Lower leg skin (tissue), 4 donors: Measurements from ENCODE around the gene SPOCD1. TPM values are rescaled to one million over a fixed set of nuclear protein-coding genes. Genes with fewer than 3 reads are reported as not detected.

Experiments
- DNase-seq, 2 donors: peaks; one replicate each; pipeline ENCODE4 v3.0.0-alpha.2; 2019; ENCODE audit warnings: low spot score in 2 of 2
- H3K4me3 ChIP-seq: fragments of 200-600 bp; sonication (generic); 2 replicates; pipeline ENCODE4 v1.5.1; 2017; ENCODE audit warnings: mild to moderate bottlenecking, low read depth; ENCODE audit not compliant: poor library complexity, severe bottlenecking
- POLR2A ChIP-seq, 2 donors: fragments of 450-650 bp; IDR thresholded peaks; one replicate each; pipeline ENCODE4 v1.6.1; 2016 to 2017; ENCODE audit warnings: antibody characterized with exemption in 2 of 2, mild to moderate bottlenecking in 1 of 2, moderate library complexity in 1 of 2
- WGBS, 2 donors: methylation state at CpG; one replicate each; pipeline ENCODE4 v1.1.5; 2018; 5-methylcytosine and 5-hydroxymethylcytosine counted together
- intact Hi-C: fragments of 100-400 bp; cut with DNase I; formaldehyde crosslinking; loops from one replicate; pipeline ENCODE4 v1.15.0; 2023; ENCODE audit warnings: low total_unique reads
- total RNA-seq, 4 donors: library from RNA; depleted of rRNA; stranded (reverse); fragments of >200 nt; gene quantifications; one replicate each; pipeline ENCODE4 v1.1.0, GENCODE V29; 2016
- TF ChIP-seq, protein P1 (sequence below), 3 donors: fragments of 450-650 bp; IDR thresholded peaks; one replicate each; pipeline ENCODE4 v1.5.1; 2016; ENCODE audit warnings: antibody characterized with exemption in 3 of 3, mild to moderate bottlenecking in 3 of 3, moderate library complexity in 2 of 3

Gene SPOCD1
- total RNA-seq, 4 donors from 2014 or later, result 0.13 to 0.51 TPM; not detected in 2

DNA sequence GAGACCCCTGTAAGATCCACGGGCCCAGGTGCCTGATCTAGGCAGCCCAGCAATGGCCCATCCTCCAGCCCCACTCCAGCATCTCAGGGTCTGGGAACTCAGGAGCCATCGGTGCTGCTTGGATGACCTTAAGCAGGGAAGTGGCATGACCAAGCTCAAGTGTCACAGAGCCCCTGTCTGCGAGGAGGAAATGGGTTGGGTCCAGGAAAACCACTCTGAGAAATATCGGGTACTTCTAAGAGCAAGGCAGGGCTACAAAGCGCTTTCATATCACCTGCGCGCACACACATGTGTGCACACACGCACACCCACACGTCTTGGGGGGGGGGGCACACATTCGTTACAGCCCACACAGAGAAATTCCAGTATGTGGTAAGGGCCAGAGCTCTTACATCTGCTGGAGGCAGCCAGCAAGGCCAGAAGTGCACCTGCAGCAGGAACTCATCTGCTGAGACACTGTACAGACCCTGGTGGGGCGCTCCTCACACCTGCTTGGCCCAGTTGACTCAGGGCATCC lies 32.6 kb upstream of the SPOCD1 start:
- 73 to 74% methylated on average over 11 of the region's 11 CpGs for WGBS, 2 donors
- intact Hi-C loops, result no loop called here
- TF ChIP-seq POLR2A (IDR thresholded peaks at IDR 0.05), result no peak
- TF ChIP-seq, protein P1, sequence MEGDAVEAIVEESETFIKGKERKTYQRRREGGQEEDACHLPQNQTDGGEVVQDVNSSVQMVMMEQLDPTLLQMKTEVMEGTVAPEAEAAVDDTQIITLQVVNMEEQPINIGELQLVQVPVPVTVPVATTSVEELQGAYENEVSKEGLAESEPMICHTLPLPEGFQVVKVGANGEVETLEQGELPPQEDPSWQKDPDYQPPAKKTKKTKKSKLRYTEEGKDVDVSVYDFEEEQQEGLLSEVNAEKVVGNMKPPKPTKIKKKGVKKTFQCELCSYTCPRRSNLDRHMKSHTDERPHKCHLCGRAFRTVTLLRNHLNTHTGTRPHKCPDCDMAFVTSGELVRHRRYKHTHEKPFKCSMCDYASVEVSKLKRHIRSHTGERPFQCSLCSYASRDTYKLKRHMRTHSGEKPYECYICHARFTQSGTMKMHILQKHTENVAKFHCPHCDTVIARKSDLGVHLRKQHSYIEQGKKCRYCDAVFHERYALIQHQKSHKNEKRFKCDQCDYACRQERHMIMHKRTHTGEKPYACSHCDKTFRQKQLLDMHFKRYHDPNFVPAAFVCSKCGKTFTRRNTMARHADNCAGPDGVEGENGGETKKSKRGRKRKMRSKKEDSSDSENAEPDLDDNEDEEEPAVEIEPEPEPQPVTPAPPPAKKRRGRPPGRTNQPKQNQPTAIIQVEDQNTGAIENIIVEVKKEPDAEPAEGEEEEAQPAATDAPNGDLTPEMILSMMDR (IDR thresholded peaks at IDR 0.05), result no peak
- H3K4me3 ChIP-seq, result no peak overlapping the region
- no peak for DNase-seq

DNA sequence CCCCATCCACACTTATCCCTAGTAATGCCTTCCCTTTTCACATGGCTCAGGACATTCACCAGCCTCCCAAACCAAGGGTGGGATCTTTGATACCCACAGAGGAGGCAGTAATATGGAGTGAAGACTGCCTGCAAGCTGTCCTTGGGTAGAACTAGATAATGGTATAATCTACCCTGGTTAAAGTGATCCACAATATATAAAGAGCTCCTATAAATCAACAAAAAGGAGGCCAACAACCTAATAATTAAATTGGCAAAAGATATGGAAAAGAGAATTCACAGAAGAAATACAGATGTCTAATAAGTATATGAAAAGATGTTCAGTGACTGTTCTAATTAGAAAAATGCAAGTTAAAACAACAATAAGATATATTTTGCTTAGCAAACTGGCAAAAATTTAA lies 30.7 kb upstream of the SPOCD1 start:
- TF ChIP-seq POLR2A (IDR thresholded peaks at IDR 0.05), result no peak
- TF ChIP-seq, protein P1 (IDR thresholded peaks at IDR 0.05), result no peak
- H3K4me3 ChIP-seq, result no peak overlapping the region
- no peak for DNase-seq
- intact Hi-C loops, result no loop called here

DNA sequence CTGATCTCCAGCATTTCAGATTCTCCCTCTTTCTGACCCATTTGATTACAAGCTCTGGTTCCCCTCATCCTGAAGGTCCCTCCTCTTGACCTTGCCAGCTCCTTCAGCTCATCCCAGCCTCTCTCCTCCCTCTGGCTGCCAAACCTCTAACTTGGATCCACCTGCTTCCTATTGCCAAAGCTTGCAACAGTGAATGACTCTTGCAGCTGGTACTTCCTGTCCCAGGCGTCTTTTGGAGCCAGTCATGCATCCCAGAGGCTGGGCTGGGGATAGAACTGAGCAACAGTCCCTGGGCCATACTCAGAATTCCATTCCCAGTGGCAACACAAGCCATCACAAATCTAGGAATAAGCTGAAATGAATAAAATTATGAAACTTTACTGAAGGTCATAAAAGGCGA lies 27.7 kb upstream of the SPOCD1 start:
- intact Hi-C loops, result no loop called here
- DNase-seq, result peak in 1 of 2 donors; percentile 40
- TF ChIP-seq, protein P1 (IDR thresholded peaks at IDR 0.05), result no peak
- TF ChIP-seq POLR2A (IDR thresholded peaks at IDR 0.05), result no peak
- no peak overlapping the region for H3K4me3 ChIP-seq
- 26 to 28% methylated on average over 2 of the region's 2 CpGs for WGBS, 2 donors

DNA sequence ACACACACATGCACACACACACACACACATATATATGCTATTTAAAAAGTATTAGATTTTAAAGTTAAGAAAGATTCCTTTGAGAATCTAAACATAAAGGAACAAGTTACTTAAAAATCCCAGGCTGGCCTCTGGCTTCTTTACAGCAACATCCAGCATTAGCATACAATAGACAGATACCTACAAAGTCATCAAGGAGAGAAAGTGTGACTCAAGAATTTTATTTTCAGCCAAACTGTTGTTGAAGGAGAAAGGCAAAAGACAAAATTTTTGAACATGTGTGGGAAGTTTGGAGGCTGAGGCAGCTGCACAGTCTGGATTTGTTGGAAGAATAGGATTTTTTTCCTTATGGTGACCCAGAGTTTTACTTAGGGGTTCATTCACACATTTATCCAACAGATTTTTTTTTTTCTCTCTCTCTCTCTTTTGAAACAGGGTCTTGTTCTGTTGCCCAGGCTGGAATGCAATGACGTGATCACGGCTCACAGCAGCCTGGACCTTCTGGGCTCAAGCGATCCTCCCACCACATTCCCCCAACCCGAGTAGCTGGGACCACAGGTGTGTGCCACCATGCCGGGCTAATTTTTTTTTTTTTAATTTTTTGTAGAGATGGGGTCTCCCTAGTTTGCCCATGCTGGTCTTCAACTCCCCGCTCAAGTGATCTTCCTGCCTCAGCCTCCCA lies 24.0 kb upstream of the SPOCD1 start:
- 92% methylated on average over 6 of the region's 6 CpGs for WGBS, 2 donors
- TF ChIP-seq POLR2A (IDR thresholded peaks at IDR 0.05), result no peak
- TF ChIP-seq, protein P1 (IDR thresholded peaks at IDR 0.05), result no peak
- intact Hi-C loops, result no loop called here
- DNase-seq, result no peak
- H3K4me3 ChIP-seq, result no peak overlapping the region

DNA sequence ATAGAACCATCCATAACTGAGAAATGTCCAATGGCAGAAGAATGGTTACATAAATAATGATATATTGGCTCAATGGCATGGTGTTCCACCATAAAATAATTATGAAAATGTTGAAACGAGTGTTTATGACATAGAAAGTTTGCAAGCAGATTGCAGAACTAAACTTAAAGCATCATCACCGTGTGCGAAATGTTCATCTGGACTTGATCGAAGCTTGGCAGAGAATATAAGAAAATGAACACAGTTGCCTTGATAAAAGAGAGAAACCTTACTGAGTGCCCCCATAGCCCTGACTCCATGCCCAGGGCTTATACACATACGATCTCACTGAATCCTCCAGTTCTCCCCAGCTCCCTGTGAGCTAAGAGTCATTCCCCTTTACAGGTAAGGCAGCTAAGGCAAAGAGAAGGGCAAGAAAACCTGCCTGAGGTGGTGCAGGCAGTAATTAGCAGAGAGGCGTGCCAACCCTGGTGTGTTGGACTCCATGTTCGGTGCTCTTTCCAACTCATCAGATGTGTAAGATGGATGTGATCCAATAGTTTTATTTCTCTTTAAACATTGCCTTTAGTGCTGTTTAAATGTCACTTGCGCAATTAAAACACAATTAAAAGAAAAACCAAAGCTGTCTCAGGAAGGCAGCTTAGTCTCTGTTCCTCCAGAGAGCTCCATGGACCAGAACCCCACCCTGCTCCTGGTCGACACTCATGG lies 21.8 kb upstream of the SPOCD1 start:
- TF ChIP-seq POLR2A (IDR thresholded peaks at IDR 0.05), result no peak
- TF ChIP-seq, protein P1 (IDR thresholded peaks at IDR 0.05), result no peak
- 39 to 50% methylated on average over 9 of the region's 9 CpGs for WGBS, 2 donors
- intact Hi-C loops, result no loop called here
- no peak overlapping the region for H3K4me3 ChIP-seq
- no peak for DNase-seq
